Lower lobe of right lung (tissue), 2 donors: ENCODE measurements around the gene WDR31. TPM values are rescaled to one million over a fixed set of nuclear protein-coding genes. Genes with fewer than 3 reads are reported as not detected.

Source experiments
- ATAC-seq, 2 donors: fragments of 200-7000 bp; cut with Tn5 transposase; one replicate each; pipeline ENCODE4 v1.9.1; 2020 to 2022; ENCODE audit warnings: mild to moderate bottlenecking in 2 of 2, moderate library complexity in 2 of 2
- DNase-seq: peaks from one replicate; pipeline ENCODE4 v3.0.0-alpha.2; 2020
- H3K27ac ChIP-seq: fragments of 200-600 bp; one replicate; pipeline ENCODE4 v1.8.0; 2022
- H3K27me3 ChIP-seq: fragments of 200-600 bp; one replicate; pipeline ENCODE4 v1.8.0; 2022; ENCODE audit warnings: low read depth
- H3K36me3 ChIP-seq: fragments of 200-600 bp; one replicate; pipeline ENCODE4 v1.8.0; 2022; ENCODE audit warnings: mild to moderate bottlenecking
- H3K4me1 ChIP-seq: fragments of 200-600 bp; one replicate; pipeline ENCODE4 v1.8.0; 2022
- H3K4me3 ChIP-seq: fragments of 200-600 bp; one replicate; pipeline ENCODE4 v1.8.0; 2022; ENCODE audit warnings: mild to moderate bottlenecking
- H3K9me3 ChIP-seq: fragments of 200-600 bp; one replicate; pipeline ENCODE4 v1.8.0; 2022
- CTCF ChIP-seq: fragments of 200-600 bp; IDR thresholded peaks from one replicate; pipeline ENCODE4 v1.8.0; 2022; ENCODE audit warnings: antibody characterized with exemption, mild to moderate bottlenecking
- intact Hi-C: fragments of 100-400 bp; cut with DNase I; formaldehyde crosslinking; loops from one replicate; pipeline ENCODE4 v1.11.0; 2022
- total RNA-seq: library from RNA; stranded (reverse); fragmentation: NEBNext Ultra II Directional; extraction: Animal tissue kit (Norgen Biotek cat#: 25700); gene quantifications from one replicate; pipeline ENCODE4 v1.2.1, GENCODE V29; 2021
- donor health status: DM: no; HTN: yes; CAD: no; lungs with severe emphysema.

Gene WDR31
- total RNA-seq, 1 donor from 2014 or later, result 4.5 TPM

- no peak overlapping the region for H3K27ac ChIP-seq
- no peak for TF ChIP-seq CTCF
- no peak for DNase-seq
- intact Hi-C loops, result no loop called here
- no peaks in the 10 kb centered on the region for H3K9me3 ChIP-seq
- H3K4me3 ChIP-seq, result no peak overlapping the region
- no peaks in the 10 kb centered on the region for H3K36me3 ChIP-seq
- no peak for ATAC-seq
- H3K27me3 ChIP-seq, result peaks cover 3% of the 10 kb centered on the region
- H3K4me1 ChIP-seq, result no peaks in the 10 kb centered on the region
These were observed 33.5 kb downstream of the WDR31 start for GRCh38 chr9:113306566-113306965.

DNA sequence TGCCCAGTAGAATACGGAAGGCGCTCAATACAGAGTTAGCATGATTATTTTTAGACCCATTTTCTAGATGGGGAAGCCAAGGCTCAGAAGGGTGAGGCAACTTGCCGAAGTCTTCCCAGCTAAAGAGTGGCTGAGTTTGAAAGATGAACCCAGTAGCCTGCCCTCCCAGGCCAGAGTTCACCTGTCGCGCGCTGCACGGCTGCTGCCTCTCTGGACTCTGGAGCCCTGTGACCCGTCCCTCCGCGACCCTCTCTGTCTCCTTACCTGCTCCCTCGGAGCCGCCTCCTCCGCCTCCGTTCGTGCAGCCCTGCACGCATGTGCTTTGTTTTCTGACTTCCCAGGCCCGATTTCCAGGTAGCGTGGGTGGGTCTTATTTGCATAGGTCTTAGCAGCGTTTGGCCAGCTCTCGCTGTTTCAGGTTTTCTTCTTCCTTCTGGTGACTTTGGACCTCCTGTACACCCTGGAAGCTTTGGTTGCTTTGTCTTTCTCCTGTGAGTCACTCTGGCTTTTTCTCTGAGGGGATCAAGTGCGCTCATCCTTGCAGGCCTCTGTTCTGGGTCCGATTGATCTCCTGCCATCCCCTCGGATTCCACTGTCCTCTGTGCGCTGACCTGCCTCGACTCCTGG, 37.2 kb downstream of the WDR31 start, which contains the start of gene RNF183:
Gene RNF183, minus strand, starts transcription at position 585 of the 627 bp plus-strand sequence. CDS start 5,192 bp downstream, outside the sequence.
- no peaks in the 10 kb centered on the region for H3K4me1 ChIP-seq
- DNase-seq, result no peak
- no peak within 1 kb of the TSS for H3K4me3 ChIP-seq
- intact Hi-C loops, result no loop called here
- H3K9me3 ChIP-seq, result no peaks in the 10 kb centered on the region
- no peak within 1 kb of the TSS for H3K27ac ChIP-seq
- H3K27me3 ChIP-seq, result peaks cover 3% of the 10 kb centered on the region
- TF ChIP-seq CTCF, result no peak
- H3K36me3 ChIP-seq, result no peaks in the 10 kb centered on the region
- no peak for ATAC-seq

- no peak for DNase-seq
- TF ChIP-seq CTCF, result no peak
- Histone ChIP-seq H3K27me3 (peaks cover 3% of the 10 kb centered on the region), H3K4me1 (no peaks in the 10 kb centered on the region), H3K9me3 (no peaks in the 10 kb centered on the region), H3K4me3 (no peak overlapping the region), H3K36me3 (no peaks in the 10 kb centered on the region), H3K27ac (no peak overlapping the region)
- ATAC-seq, result no peak
- intact Hi-C loops, result no loop called here
These were observed 38.5 kb downstream of the WDR31 start for GRCh38 chr9:113301548-113301947.

DNA sequence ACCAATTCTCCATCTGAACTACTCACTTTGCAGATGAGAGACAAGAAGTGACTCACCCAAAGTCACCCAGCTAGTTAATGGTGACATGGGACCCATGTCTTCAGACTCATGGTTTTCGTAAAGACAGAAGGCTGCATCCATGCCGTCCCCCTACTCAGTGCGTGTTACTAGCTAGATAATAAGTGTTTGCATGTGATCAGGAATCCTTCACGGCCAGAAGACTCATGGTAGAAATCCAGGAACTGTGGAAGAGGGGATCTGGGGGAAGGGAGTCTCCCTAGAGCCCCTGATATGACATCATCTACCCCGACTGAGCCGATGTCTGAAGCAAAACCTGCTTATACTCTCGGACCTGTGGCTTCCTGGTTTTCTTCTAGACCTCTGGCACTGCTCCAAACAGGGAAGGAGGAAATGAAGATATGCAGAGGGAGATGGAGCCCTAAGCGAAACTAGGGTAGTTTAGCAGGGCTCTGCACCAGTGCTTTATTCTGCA, 40.2 kb downstream of the WDR31 start:
- no peak overlapping the region for H3K4me3 ChIP-seq
- H3K4me1 ChIP-seq, result no peaks in the 10 kb centered on the region
- intact Hi-C loops, result no loop called here
- no peaks in the 10 kb centered on the region for H3K36me3 ChIP-seq
- no peak for DNase-seq
- ATAC-seq, result peak; percentile 49 to 63
- H3K27me3 ChIP-seq, result peaks cover 3% of the 10 kb centered on the region
- no peaks in the 10 kb centered on the region for H3K9me3 ChIP-seq
- no peak for TF ChIP-seq CTCF
- H3K27ac ChIP-seq, result no peak overlapping the region

GRCh38 chr9:113298924-113299770, 40.9 kb downstream of the WDR31 start:
- Histone ChIP-seq H3K27me3 (peaks cover 3% of the 10 kb centered on the region), H3K4me3 (no peak overlapping the region), H3K27ac (no peak overlapping the region), H3K36me3 (no peaks in the 10 kb centered on the region), H3K4me1 (no peaks in the 10 kb centered on the region), H3K9me3 (no peaks in the 10 kb centered on the region)
- no peak for TF ChIP-seq CTCF
- DNase-seq, result no peak
- intact Hi-C loops, result no loop called here
- ATAC-seq, result no peak
